Stimulated activated CD8-positive, alpha-beta memory T cell treated with anti-CD3 and anti-CD28 coated beads, Interleukin-15, amount 100 ng/mL, for 24 hours (primary cell): ENCODE measurements around the gene CD96.

Experiments used
- DNase-seq: peaks from one replicate; pipeline ENCODE4 v3.0.0-alpha.2; 2020; ENCODE audit warnings: low read depth

Gene CD96

DNA sequence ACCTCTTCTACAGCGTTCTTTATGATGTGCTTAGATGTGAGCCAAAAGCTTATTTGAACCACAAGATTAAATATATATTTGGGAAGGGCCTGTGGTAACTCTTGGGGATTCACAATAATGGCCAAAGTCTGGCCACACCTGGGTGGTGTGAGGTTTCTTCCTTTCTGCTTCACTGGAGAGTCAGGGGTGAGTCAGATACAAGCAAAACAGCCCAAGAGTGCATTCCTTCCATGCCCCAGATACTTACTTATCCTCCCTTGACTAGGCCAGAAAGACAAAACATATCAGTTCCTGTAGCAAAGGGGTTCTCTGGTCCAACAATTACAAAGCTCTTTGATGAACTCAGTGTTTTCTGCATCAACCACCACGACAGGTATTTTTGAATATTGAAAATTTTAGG, 52.2 kb downstream of the CD96 start:
- DNase-seq: no peak

DNA sequence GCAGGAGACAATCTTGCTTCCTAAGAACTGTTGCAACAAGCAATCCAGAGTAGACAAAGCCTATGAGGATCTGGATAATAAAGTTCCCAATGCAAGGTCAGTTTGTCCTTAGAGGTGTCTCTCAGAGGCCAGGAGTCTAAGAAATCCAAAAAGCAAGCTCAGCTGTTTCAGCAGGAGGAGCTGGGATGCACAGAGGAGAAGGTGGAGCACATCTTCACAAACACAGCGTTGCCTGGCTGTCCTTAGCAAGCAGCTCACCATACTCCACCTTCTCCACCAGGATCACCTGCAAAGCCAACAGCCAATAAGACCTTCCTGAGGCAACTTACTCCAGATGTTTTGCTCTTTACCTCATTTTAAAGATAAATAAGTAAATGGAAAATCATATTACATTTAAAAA, 52.8 kb downstream of the CD96 start:
- no peak for DNase-seq

DNA sequence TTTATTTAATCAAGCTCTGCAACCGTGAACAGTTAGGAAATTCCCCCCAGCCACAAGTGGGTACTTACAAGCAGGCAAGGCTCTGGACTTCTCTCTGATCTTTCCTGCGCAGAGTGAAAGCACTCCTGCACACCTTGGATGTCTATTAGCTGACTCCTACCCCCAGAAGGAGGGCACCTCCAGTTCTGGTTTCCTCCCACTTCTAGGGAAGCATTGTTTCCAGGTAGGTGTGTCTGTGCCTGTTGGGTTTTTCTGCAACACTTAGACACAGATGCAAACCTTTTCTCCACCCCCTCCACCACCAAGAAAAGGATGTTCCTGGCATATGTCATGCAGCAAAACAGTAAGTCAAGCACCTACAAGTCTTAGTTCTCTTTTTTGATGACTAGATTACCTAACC, 53.2 kb downstream of the CD96 start, which contains the start of gene ZBED2:
Gene ZBED2 (minus strand): TSS at position 115 of the 400 bp plus-strand sequence. CDS start 1,145 bp downstream, outside the sequence.
- no peak for DNase-seq

- no peak for DNase-seq
Observed at GRCh38 chr3:111596328-111596727, 54.3 kb downstream of the CD96 start.

GRCh38 chr3:111598139-111598538, 56.1 kb downstream of the CD96 start:
- DNase-seq: no peak

DNA sequence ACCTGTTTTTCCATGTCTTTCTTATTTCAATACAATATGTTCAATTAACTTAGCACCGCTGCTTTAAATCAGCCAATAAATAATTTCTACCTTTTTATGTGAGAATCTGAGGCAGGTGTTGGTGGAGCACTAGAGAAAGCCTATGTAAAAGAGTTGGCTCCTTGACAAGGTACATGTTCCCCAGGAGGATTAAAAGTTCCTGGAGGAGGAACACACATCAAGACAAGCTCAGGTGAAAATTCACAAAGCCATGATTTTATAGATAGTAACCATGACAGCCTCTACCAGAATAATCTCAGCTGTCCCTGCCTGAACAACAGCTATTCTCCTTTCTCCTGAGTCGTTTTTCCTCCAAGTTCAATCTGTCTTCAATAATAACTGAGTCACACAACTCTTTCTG, 56.6 kb downstream of the CD96 start:
- no peak for DNase-seq

DNA sequence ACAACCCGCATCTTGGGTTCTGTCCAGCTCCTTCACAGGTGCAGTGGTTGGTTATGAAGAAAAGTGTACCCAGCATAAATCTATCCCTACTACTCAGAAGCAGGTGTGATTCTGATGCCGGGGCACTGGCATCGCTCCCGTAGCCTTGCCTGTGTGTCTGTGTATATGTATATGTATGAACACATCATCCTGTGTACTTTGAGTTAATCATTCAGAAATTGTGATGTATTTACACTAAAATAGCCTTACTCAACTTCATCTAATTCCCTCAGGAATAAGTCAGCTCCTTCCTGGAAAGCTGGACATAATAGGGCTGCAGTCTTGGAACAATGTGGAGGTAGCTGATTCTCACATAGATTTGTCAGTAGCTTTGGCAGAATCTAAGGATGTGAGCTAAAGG, 59.8 kb downstream of the CD96 start:
- DNase-seq: no peak

DNA sequence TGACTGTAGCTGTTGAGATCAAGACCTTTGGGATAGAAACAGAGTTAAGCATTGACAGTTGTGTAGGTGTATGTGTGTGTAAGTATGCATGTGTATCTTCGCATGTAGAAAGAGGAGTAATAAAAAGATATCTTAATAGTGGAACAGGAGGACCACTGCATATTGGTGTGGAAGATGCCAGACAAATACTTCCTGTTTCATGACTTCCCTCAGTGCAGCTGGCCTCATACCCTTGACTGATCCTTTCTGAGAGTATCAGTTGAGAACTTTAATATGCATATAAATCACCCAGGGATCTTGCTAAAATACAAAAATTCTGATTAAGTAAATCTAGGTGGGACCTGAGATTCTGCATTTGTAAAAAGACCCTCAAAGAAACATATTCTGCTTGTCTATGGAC, 61.7 kb downstream of the CD96 start:
- DNase-seq: no peak

DNA sequence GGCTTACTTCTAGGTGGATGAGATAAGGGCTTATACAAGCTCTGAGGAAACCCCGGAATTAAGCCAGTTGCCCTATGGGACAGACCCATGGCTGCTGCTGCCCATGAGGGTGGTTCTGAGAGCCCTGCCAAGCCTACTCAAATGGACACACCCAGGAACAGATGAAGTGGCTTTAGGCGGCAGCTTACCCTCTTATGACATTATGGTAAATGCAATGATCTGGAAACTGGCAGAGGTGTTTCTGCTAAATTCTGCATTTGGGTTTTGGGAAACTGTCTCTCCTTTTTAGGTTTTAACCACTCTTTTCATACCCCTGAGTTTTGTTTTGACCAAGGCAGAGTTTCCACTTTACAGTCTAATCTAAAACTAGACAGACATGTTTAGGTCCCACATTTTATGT, 62.1 kb downstream of the CD96 start:
- DNase-seq: no peak

DNA sequence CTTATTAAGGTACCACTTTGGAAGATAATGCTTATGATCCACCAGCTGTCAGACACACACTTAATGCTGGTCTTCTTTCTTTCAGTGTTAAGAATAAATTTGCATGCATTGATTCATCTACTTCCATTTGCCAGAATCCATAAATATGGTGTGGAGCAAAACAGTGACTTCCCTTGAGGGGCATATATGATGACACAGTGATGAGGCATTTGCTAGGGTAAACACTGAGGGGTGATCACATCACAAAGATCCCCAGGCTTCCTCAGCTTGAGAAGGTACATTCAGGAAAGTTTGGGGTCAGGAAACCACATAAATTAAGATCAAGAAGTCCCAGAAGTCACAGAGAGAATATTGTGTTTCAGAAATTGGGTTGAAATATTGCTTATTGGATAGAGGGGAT, 63.0 kb downstream of the CD96 start:
- no peak for DNase-seq

DNA sequence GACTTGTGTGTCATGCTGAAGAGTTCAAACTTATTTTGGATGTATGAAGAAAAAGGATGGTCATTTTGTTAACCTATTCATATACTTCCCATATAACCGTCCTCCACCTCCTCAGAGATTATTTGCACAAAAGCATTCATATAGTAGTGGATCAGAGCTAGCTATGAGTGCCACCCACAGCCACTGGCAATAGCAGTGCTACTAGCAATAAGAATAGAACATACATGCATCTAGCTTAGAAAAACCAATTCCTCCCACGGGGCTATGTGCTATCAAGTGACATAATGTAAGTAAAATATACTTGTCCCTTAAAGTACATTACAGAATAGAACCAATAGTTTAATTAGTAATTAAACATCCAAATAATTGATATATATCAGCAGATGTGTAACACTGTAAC, 63.5 kb downstream of the CD96 start:
- DNase-seq: no peak

- DNase-seq: no peak
Observed at GRCh38 chr3:111607240-111607920, 65.4 kb downstream of the CD96 start.

GRCh38 chr3:111608383-111608782, 66.4 kb downstream of the CD96 start:
- DNase-seq: no peak

DNA sequence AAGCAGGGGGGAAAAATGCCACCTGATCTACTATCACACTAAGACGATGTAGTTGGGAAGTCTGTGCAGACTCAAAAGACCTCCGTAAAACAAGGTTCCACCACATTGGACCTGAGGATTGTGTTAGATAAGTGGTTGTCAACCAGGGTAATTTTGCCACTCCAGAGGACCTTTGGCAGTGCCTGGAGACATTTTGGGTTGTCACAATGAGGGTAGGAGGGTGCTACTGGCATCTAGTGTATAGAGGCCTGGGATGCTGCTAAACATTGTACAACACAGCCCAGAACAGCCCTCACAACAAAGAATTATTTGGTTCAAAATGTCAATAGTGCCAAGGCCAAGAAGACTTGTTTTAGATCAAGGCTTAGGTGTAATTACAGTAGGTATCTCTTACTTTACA, 67.7 kb downstream of the CD96 start:
- no peak for DNase-seq

DNA sequence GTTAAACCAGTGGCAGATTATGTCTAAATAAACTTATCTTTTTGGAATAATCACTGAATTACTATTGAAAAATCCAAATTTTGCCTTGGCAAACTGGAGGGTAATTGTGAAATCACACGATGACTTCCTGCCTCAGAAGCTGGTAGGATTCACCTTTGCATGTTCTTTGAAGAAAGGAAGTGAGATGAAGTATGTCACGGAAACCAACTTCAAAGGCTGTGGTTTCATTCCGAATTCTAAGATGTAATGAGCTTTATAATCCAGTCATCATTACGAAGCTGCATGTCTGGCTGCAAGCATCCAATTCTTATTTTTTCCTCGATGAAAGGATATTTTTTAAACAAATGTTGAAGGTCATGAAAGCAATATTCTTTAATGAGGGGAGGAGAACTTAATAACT, 68.2 kb downstream of the CD96 start:
- no peak for DNase-seq

- no peak for DNase-seq
Observed at GRCh38 chr3:111610612-111611054, 68.6 kb downstream of the CD96 start.

GRCh38 chr3:111613294-111613693, 71.3 kb downstream of the CD96 start:
- no peak for DNase-seq

DNA sequence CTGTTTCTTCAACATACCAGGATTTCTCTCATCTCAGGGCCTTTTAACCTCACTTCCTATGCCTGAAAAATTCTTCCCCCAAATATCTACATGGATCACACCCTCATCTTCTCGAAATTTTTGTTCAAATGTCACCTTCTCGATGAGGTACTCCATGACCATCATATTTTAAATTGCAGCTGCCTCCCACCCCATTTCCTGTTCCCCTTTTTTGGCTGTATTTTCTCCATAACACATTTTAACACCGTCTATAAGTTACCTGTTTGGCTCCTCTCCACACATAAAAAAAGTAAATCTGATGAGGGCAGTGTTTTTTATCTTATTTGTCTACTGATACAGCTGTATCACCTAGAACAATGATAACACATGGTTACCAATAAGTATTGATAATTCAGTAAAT, 73.9 kb downstream of the CD96 start:
- DNase-seq: no peak

GRCh38 chr3:111616417-111617105, 74.6 kb downstream of the CD96 start:
- no peak for DNase-seq

DNA sequence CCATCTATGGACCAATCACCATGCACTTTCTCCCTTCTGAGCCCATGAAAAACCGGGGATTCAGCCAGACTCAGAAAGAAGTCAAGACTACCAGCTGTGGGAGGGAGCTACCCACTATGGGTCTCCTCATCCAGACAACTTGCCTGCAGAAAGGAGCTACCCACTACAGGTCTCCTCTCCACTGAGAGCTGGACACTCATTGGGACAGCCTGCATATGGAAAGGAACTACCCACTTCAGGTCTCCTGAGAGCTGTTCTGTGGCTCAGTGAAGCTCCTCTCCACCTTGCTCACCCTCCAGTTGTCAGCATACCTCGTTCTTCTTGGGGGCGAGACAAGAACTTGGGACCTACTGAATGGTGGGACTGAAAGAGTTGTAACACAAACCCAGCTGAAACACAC, 75.4 kb downstream of the CD96 start:
- no peak for DNase-seq

GRCh38 chr3:111617912-111618601, 76.1 kb downstream of the CD96 start:
- no peak for DNase-seq

- no peak for DNase-seq
Observed at GRCh38 chr3:111618945-111619344, 76.9 kb downstream of the CD96 start.

DNA sequence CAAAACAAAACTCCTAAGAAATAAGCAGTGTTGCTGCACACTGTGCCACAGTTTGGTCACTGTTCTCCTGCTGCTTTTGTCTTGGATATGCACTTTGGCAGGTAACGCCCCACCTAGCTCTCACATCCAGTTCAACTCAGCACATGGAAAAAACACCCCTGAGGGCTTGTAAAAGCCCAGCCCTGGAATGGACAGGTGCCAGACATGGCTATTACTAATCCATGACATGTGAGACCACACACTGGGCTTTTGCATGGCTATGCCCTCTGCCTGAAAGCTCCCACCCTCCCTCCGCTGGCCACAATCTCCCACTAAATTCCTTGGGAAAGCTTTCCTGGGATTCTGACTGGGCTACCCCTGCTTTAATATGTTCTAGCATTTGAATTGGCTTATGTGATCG, 77.8 kb downstream of the CD96 start:
- DNase-seq: no peak
